ENCODE measurements around the gene HLA-B.

HLA-B gene

GRCh38 chr6:31351033-31351380, 6.0 kb downstream of the HLA-B start:
- TF ChIP-seq CTCF (IDR thresholded peaks at IDR 0.05; ENCODE audit: low read depth, low read length): no peak
- H3K4me3 ChIP-seq (ENCODE audit: low read depth, low read length): no peak overlapping the region

- TF ChIP-seq CTCF (IDR thresholded peaks at IDR 0.05; ENCODE audit: low read depth, low read length): no peak
- no peak overlapping the region for H3K4me3 ChIP-seq (ENCODE audit: low read depth, low read length)
These were observed 6.6 kb downstream of the HLA-B start for GRCh38 chr6:31350196-31351032.

- H3K4me3 ChIP-seq (ENCODE audit: low read depth, low read length): no peak overlapping the region
- no peak for TF ChIP-seq CTCF (IDR thresholded peaks at IDR 0.05; ENCODE audit: low read depth, low read length)
These were observed 7.7 kb downstream of the HLA-B start for GRCh38 chr6:31349301-31349700.

GRCh38 chr6:31345026-31345730, 11.8 kb downstream of the HLA-B start:
- TF ChIP-seq CTCF (IDR thresholded peaks at IDR 0.05; ENCODE audit: low read depth, low read length): no peak
- H3K4me3 ChIP-seq (ENCODE audit: low read depth, low read length): no peak overlapping the region

GRCh38 chr6:31340228-31340627, 16.8 kb downstream of the HLA-B start:
- TF ChIP-seq CTCF (IDR thresholded peaks at IDR 0.05; ENCODE audit: low read depth, low read length): no peak
- H3K4me3 ChIP-seq (ENCODE audit: low read depth, low read length): no peak overlapping the region

- H3K4me3 ChIP-seq (ENCODE audit: low read depth, low read length): no peak overlapping the region
- no peak for TF ChIP-seq CTCF (IDR thresholded peaks at IDR 0.05; ENCODE audit: low read depth, low read length)
These were observed 17.8 kb downstream of the HLA-B start for GRCh38 chr6:31339210-31339609.

GRCh38 chr6:31336896-31337496, 20.0 kb downstream of the HLA-B start:
- no peak for TF ChIP-seq CTCF (IDR thresholded peaks at IDR 0.05; ENCODE audit: low read depth, low read length)
- H3K4me3 ChIP-seq (ENCODE audit: low read depth, low read length): no peak overlapping the region

Measured in WI38 (cell line).